ENCODE data around the gene PCBP2.

DNA sequence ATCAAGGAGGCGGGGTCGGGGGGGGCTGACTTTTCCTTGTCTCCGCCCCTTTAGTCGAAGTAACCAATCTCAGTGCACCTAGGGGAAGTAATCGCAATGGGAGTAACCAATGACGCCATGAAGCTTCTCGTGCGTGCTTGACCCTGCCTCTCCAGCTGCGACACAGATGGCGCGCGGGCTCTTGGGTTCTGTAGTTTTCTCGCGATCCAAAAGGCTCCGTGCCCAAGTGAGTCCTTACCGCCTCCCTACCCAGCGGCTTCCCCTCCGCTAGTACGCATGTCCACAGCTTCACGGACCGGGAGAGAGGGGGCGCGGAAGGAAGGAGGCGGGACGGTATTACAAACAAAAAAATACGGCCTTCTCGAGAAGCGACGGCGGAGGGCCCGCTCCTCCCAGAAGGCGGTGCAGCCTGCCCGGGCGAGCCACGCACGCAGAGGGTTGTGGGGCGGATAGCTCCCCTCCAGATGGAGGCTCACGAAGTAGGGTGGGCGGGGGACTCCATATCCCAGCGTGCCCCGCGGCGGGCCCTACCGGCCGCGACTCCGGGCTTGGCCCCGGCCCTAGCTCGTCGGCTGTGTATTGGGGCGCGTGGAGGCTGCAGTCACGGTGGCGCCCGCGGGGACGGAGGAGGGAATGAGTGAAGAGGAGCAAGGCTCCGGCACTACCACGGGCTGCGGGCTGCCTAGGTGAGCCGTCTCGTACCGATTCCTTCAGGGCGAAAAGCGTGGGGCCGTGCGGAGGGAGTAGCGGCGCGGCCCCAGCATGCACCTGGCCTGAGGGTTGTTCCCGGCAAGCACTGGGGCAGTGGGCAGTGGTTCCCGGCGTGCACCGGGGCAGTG, 49.1 kb downstream of the PCBP2 start, which contains the start of gene TARBP2:
- TF ChIP-seq, protein P1, sequence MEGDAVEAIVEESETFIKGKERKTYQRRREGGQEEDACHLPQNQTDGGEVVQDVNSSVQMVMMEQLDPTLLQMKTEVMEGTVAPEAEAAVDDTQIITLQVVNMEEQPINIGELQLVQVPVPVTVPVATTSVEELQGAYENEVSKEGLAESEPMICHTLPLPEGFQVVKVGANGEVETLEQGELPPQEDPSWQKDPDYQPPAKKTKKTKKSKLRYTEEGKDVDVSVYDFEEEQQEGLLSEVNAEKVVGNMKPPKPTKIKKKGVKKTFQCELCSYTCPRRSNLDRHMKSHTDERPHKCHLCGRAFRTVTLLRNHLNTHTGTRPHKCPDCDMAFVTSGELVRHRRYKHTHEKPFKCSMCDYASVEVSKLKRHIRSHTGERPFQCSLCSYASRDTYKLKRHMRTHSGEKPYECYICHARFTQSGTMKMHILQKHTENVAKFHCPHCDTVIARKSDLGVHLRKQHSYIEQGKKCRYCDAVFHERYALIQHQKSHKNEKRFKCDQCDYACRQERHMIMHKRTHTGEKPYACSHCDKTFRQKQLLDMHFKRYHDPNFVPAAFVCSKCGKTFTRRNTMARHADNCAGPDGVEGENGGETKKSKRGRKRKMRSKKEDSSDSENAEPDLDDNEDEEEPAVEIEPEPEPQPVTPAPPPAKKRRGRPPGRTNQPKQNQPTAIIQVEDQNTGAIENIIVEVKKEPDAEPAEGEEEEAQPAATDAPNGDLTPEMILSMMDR (IDR thresholded peaks at IDR 0.05) = peak in 1 of 4 donors; percentile 4
- peak; percentile 75 for TF ChIP-seq POLR2A (IDR thresholded peaks at IDR 0.05)

Measured in right lobe of liver (tissue), 4 donors.